HG03565 (cell line): ENCODE results near the gene C11orf71.

Source experiments
- ATAC-seq: cut with Tn5 transposase; IDR thresholded peaks from one replicate; pipeline ENCODE4 v1.9.1; 2021; ENCODE audit warnings: mild to moderate bottlenecking, moderate library complexity; ENCODE audit not compliant: unreplicated experiment

Gene C11orf71

DNA sequence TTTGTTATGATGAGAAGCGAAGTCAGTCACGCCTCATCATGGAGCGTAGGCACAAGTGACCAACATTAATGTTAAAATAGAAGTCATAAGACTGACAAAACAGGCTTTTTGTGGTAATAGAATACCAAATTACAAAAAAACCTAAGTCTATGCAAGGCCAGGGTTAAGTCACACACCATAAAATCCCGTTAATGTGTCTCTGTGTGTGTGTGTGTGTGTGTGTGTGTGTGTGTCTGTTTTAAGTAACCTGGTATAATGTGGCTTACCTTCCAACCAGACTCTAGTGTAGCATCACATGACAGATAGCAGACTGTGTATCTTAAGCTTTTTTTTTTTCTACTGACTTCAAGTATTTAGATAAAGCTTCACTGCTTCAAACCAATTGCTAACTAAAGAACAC is 38.0 kb downstream of the C11orf71 start:
- no peak for ATAC-seq

DNA sequence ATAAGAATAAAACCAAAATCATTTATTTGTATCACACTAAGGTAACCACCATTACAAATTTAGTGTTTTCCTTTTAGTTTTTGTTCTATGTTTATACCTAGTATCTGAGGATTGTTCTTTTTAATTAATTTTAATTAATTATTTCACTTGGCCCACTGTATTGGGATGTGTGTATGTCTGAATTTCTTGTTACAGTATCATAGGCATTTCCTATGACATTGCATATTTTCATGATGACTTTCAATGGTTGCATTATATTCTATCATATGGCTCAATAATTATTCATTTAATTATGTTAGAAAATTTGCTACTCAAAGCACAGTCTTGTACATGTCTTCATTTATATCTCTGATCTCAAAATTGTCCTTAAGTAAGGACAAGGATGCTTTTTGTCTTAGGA is 41.0 kb downstream of the C11orf71 start:
- ATAC-seq = no peak

DNA sequence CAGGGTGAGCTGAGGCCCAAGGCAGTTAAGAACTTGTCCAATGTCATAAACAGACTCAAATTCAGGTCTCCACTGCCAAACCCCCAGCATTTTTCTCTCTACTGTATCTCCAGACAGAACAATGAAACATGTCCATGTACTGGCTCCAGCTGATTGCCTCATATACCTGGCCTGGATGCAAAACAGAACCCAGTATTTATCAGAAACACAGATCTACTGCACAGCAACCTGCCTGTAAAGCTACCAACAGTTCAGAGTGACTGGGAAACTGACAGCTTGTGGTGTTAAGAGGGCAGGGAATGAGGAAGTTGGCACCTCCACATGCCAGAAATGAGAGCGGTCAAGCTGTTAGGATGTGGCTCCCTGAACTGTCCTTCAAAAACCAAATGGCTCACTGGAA is 41.6 kb downstream of the C11orf71 start:
- no peak for ATAC-seq

DNA sequence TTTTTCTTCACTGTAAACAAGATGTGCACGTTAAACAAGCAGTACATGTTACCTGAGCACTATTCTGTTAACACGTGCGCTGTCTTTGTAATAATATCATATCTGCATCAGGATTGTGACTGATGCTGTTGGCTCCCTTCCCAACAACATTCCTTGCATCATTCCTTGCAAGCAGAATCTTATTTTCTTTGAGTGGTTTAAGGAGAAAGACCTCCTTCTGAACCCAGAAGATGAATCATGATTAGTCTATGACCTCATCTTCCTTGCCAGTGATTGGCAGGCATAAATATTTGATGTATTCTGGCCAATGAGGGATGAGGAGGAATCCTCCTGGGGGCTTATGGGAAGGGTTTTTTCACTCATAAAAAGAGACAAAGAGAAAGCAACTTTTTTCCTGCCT is 46.2 kb downstream of the C11orf71 start:
- no peak for ATAC-seq

DNA sequence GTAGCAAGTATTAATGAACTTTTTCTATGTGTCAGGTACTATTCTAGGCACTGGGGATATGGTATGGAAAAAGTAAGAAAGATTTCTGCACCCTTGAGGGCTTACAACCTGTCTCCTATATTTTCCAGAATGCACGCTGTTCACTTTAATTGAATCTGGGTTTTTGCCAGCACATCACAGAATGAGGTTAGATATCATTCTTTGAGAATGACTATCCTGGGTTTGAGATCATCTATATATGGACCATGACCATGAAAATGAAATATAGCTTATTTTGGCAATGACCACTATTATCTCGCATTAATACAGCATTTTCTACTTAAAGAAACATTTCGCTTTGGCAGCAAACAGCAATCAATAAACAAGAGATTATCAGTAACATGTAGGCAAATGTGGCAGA is 46.9 kb downstream of the C11orf71 start:
- no peak for ATAC-seq

DNA sequence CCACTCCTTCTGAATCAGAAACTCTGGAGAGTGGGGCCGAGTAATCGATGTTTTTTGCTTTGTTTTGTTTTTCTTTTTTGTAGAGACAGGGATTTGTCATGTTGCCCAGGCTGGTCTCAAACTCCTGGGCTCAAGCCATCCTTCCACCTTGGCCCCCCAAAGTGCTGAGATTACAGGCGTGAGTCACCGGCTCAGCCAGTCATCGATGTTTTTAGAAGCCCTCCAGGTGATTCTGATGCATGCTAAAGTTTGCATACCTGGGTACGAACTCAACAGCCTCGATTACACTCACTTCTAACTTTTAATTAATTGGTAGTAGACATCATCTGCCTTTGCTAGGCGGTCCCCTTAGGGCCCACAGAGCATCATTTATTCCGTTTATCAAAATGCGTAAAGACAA is 50.3 kb downstream of the C11orf71 start:
- no peak for ATAC-seq
